ENCODE data around the gene TMEM72. TPM values are rescaled to one million over a fixed set of nuclear protein-coding genes. Genes with fewer than 3 reads are reported as not detected.

Gene TMEM72
- polyA plus RNA-seq, 1 donor (not counting 4 experiments of a cell fraction or from before 2014, with no cell fraction given): not detected

DNA sequence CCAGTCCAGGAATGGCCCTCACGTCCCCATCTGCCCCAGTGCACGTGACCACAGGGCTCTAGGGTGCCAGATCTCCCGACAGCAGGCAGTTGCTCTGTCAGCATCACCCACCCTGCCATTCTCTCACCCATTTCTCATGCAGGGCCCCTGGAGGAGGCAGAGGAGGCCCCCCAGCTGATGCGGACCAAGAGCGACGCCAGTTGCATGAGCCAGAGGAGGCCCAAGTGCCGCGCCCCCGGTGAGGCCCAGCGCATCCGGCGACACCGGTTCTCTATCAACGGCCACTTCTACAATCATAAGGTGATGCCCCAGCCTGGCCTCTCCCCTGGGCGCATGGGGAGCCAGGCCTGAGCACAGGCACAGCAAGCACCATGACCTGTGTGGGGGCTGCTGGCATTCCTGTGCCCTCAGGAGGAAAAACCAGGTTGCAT is 73.5 kb downstream of the TMEM72 start:
- Histone ChIP-seq H3K79me2 (ENCODE audit: control insufficient read depth, insufficient read depth, low read length) (no peaks in the 10 kb centered on the region), H3K9ac (ENCODE audit: control insufficient read depth, extremely low read depth, insufficient read depth, low read length) (no peak overlapping the region), H3K9me1 (ENCODE audit: control insufficient read depth, extremely low read depth, insufficient read depth, low read length) (no peaks in the 10 kb centered on the region), H2AFZ (ENCODE audit: control insufficient read depth, low read length) (no peak overlapping the region), H3K4me1 (ENCODE audit: control insufficient read depth, extremely low read depth, insufficient read depth, low read length) (peaks cover 26% of the 10 kb centered on the region), H3K27me3 (ENCODE audit: control insufficient read depth, extremely low read depth, insufficient read depth, low read length) (no peaks in the 10 kb centered on the region), H4K20me1 (ENCODE audit: control insufficient read depth, extremely low read depth, insufficient read depth, low read length) (no peaks in the 10 kb centered on the region), H3K27ac (ENCODE audit: control insufficient read depth, insufficient read depth, low read length) (no peak overlapping the region), H3K4me2 (ENCODE audit: control insufficient read depth, extremely low read depth, insufficient read depth, low read depth, low read length) (no peak overlapping the region), H3K9me3 (ENCODE audit: control insufficient read depth, low read depth, low read length) (no peaks in the 10 kb centered on the region), H3K4me3 (ENCODE audit: control insufficient read depth in 2 of 3, extremely low read depth in 1 of 3, insufficient read depth in 2 of 3, low read depth in 1 of 3, low read length in 3 of 3) (no peak overlapping the region), H3K36me3 (ENCODE audit: control insufficient read depth in 2 of 2, extremely low read depth in 1 of 2, insufficient read depth in 2 of 2, low read length in 2 of 2) (no peaks in the 10 kb centered on the region)
- FAIRE-seq (no peak), DNase-seq (ENCODE audit: low read depth, low spot score) (no peak)
- dilution Hi-C loops (cut with MboI; ENCODE audit: extremely low pct_ligation_motif_present, low sequenced_read_pairs): no loop called here
- TF ChIP-seq, protein P1, sequence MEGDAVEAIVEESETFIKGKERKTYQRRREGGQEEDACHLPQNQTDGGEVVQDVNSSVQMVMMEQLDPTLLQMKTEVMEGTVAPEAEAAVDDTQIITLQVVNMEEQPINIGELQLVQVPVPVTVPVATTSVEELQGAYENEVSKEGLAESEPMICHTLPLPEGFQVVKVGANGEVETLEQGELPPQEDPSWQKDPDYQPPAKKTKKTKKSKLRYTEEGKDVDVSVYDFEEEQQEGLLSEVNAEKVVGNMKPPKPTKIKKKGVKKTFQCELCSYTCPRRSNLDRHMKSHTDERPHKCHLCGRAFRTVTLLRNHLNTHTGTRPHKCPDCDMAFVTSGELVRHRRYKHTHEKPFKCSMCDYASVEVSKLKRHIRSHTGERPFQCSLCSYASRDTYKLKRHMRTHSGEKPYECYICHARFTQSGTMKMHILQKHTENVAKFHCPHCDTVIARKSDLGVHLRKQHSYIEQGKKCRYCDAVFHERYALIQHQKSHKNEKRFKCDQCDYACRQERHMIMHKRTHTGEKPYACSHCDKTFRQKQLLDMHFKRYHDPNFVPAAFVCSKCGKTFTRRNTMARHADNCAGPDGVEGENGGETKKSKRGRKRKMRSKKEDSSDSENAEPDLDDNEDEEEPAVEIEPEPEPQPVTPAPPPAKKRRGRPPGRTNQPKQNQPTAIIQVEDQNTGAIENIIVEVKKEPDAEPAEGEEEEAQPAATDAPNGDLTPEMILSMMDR (optimal IDR thresholded peaks at IDR 0.05 in 1 of 3, IDR thresholded peaks at IDR 0.05 in 1 of 3, conservative IDR thresholded peaks at IDR 0.05 in 1 of 3; ENCODE audit: extremely low read depth in 1 of 3, insufficient read depth in 2 of 3, low read length in 3 of 3): no peak
- no peak for TF ChIP-seq EZH2 (IDR thresholded peaks at IDR 0.05; ENCODE audit: low read length)

DNA sequence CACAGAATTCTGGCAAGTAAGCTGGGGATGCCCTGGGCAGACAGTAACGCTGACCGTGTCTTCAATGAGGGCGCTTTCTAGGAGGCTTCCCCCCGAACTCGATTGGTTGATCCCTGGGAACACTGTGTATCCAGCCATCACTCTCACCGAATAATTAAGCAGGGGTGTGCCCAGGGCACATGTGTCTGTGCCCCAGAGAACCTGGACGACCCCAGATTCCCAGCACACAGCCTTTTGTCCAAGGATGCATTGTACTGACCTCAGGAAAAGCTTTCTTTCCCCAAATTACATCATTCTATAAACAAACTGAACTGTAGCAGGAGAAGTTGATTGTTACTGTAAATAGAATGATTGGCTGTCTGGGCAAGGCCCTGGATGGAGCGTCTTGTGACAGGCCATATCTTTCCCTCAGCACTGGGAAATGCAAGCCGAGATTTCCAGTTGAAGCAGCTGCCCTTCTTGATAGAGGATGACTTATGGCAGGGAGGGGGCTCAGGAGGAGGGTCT is 74.1 kb downstream of the TMEM72 start:
- no peak for TF ChIP-seq EZH2 (IDR thresholded peaks at IDR 0.05; ENCODE audit: low read length)
- TF ChIP-seq, protein P1 (optimal IDR thresholded peaks at IDR 0.05 in 1 of 3, IDR thresholded peaks at IDR 0.05 in 1 of 3, conservative IDR thresholded peaks at IDR 0.05 in 1 of 3; ENCODE audit: extremely low read depth in 1 of 3, insufficient read depth in 2 of 3, low read length in 3 of 3): no peak
- Histone ChIP-seq H2AFZ (ENCODE audit: control insufficient read depth, low read length) (no peak overlapping the region), H3K9me3 (ENCODE audit: control insufficient read depth, low read depth, low read length) (no peaks in the 10 kb centered on the region), H3K4me2 (ENCODE audit: control insufficient read depth, extremely low read depth, insufficient read depth, low read depth, low read length) (no peak overlapping the region), H3K79me2 (ENCODE audit: control insufficient read depth, insufficient read depth, low read length) (no peaks in the 10 kb centered on the region), H3K9me1 (ENCODE audit: control insufficient read depth, extremely low read depth, insufficient read depth, low read length) (no peaks in the 10 kb centered on the region), H3K27ac (ENCODE audit: control insufficient read depth, insufficient read depth, low read length) (no peak overlapping the region), H3K27me3 (ENCODE audit: control insufficient read depth, extremely low read depth, insufficient read depth, low read length) (no peaks in the 10 kb centered on the region), H3K4me1 (ENCODE audit: control insufficient read depth, extremely low read depth, insufficient read depth, low read length) (peaks cover 20% of the 10 kb centered on the region), H3K9ac (ENCODE audit: control insufficient read depth, extremely low read depth, insufficient read depth, low read length) (no peak overlapping the region), H3K36me3 (ENCODE audit: control insufficient read depth in 2 of 2, extremely low read depth in 1 of 2, insufficient read depth in 2 of 2, low read length in 2 of 2) (no peaks in the 10 kb centered on the region), H3K4me3 (ENCODE audit: control insufficient read depth in 2 of 3, extremely low read depth in 1 of 3, insufficient read depth in 2 of 3, low read depth in 1 of 3, low read length in 3 of 3) (no peak overlapping the region), H4K20me1 (ENCODE audit: control insufficient read depth, extremely low read depth, insufficient read depth, low read length) (no peaks in the 10 kb centered on the region)
- dilution Hi-C loops (cut with MboI; ENCODE audit: extremely low pct_ligation_motif_present, low sequenced_read_pairs): no loop called here
- FAIRE-seq (no peak), DNase-seq (ENCODE audit: low read depth, low spot score) (no peak)
